Cardiac fibroblast (primary cell): ENCODE data around the gene DPP6.

ENCODE experiments used
- DNase-seq, 2 donors: peaks; one replicate each; pipeline versions ENCODE4 v3.0.0 to v3.0.0-alpha.2; 2010; ENCODE audit warnings: low read depth in 2 of 2
- H3K4me3 ChIP-seq, 2 donors: replicated peaks in 1 of 2; 1 replicate in 1 of 2; 2 replicates in 1 of 2; pipeline ENCODE4 v1.5.1; 2011; ENCODE audit warnings: low read depth in 2 of 2, low read length in 2 of 2, mild to moderate bottlenecking in 2 of 2, moderate library complexity in 1 of 2
- TF ChIP-seq, protein P1 (sequence below): IDR thresholded peaks from one replicate; pipeline ENCODE4 v1.5.1; 2011; ENCODE audit warnings: low read depth, mild to moderate bottlenecking, low read length, inconsistent platforms

DPP6 gene

GRCh38 chr7:154440651-154441050 lies 388.5 kb downstream of the DPP6 start:
- TF ChIP-seq, protein P1, sequence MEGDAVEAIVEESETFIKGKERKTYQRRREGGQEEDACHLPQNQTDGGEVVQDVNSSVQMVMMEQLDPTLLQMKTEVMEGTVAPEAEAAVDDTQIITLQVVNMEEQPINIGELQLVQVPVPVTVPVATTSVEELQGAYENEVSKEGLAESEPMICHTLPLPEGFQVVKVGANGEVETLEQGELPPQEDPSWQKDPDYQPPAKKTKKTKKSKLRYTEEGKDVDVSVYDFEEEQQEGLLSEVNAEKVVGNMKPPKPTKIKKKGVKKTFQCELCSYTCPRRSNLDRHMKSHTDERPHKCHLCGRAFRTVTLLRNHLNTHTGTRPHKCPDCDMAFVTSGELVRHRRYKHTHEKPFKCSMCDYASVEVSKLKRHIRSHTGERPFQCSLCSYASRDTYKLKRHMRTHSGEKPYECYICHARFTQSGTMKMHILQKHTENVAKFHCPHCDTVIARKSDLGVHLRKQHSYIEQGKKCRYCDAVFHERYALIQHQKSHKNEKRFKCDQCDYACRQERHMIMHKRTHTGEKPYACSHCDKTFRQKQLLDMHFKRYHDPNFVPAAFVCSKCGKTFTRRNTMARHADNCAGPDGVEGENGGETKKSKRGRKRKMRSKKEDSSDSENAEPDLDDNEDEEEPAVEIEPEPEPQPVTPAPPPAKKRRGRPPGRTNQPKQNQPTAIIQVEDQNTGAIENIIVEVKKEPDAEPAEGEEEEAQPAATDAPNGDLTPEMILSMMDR = no peak
- H3K4me3 ChIP-seq = no peak overlapping the region
- no peak for DNase-seq

DNA sequence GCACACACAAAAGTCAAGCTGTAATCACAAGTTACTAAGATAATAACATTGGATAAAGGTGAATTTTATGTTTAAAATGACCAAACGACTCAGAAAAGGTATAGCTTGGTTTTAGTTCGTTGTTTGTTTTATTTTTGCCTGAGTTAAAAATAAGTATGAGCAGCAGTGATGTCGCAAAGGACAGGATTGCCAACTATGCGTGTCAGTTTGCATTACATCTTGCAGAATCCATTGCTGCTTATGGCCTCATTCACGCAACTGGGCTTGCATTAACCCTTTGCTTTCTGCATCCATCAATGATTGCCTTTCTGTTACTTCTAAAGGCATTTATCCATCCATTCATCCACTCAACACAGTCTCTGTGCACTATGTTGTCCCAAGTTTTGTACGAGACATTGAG lies 389.6 kb downstream of the DPP6 start:
- DNase-seq = no peak
- TF ChIP-seq, protein P1 = no peak
- no peak overlapping the region for H3K4me3 ChIP-seq

GRCh38 chr7:154442939-154443338 lies 390.7 kb downstream of the DPP6 start:
- H3K4me3 ChIP-seq = no peak overlapping the region
- TF ChIP-seq, protein P1 = no peak
- DNase-seq = no peak

DNA sequence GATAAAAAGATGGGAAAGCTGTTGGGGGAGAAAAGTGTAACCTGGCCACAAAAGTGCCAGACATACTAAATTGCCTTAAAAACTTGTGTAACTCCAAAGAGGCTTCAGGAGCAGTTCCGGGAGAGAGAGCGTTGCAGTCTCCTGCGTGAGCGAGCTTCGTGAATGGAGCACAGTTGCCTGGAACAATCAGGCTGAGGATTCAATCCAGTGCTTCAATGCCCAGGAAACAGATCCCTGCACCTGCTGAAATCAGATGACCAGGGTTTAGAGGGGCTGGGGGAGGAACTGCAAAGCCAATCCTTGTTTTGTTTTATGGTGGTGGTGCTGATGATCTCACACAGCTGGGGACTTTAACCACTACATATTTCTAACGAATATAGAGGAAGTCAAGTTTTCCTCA lies 398.3 kb downstream of the DPP6 start:
- no peak overlapping the region for H3K4me3 ChIP-seq
- no peak for DNase-seq
- TF ChIP-seq, protein P1 = no peak

DNA sequence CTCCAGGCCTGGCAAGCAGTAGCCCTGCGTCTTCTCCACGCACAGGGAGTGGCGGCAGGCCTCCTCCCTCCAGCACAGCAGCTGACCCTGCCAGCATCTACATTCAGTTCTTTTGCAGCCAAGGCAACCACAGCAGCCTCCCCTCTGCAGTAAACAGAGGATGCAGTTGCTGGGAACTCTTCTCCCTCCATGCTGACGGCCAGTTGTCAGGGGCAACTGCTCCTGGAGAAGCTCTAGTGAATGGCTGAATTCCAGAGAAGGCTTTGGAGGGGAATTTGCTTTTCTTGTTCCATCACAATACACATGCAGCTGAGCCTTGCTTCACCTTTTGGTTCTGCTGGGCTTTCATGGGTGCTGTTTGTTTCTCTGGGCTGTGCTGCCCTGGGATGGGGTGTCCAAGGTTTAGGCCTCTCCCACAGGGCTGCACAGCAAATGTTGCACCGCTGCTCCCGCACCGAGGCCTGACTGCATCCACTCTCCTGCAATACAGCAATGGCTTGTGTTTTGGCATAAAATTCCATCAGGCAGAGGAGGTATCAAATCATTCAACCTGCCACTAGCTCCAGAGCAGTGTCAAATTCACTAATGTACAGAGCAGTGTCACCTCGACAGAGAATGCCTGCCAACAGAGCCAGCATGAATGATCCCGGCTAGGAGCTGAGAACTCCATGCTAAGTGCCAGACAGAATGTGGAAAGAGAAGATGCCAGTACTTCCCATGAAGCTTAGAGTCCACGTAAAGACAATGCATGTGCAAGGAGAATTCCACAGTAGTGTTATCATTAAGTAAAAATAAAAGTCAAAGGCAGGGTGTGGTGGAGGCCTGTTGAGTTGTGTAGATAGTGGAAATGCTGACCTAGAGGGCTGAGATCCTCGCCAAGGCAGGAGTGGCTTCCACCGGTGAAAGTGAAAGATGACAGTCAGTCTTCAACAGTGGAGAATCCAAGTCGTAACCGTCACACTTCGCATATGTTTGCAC lies 399.6 kb downstream of the DPP6 start:
- no peak overlapping the region for H3K4me3 ChIP-seq
- TF ChIP-seq, protein P1 = no peak
- DNase-seq = no peak

GRCh38 chr7:154463794-154464193 lies 411.6 kb downstream of the DPP6 start:
- no peak overlapping the region for H3K4me3 ChIP-seq
- TF ChIP-seq, protein P1 = no peak
- DNase-seq = no peak
